ENCODE data around the gene KLHL1.

GRCh38 chr13:69820180-69820579, 288.1 kb downstream of the KLHL1 start:
- TF ChIP-seq, protein P1, sequence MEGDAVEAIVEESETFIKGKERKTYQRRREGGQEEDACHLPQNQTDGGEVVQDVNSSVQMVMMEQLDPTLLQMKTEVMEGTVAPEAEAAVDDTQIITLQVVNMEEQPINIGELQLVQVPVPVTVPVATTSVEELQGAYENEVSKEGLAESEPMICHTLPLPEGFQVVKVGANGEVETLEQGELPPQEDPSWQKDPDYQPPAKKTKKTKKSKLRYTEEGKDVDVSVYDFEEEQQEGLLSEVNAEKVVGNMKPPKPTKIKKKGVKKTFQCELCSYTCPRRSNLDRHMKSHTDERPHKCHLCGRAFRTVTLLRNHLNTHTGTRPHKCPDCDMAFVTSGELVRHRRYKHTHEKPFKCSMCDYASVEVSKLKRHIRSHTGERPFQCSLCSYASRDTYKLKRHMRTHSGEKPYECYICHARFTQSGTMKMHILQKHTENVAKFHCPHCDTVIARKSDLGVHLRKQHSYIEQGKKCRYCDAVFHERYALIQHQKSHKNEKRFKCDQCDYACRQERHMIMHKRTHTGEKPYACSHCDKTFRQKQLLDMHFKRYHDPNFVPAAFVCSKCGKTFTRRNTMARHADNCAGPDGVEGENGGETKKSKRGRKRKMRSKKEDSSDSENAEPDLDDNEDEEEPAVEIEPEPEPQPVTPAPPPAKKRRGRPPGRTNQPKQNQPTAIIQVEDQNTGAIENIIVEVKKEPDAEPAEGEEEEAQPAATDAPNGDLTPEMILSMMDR (IDR thresholded peaks at IDR 0.05 in 8 of 11, conservative IDR thresholded peaks at IDR 0.05 in 3 of 11): no peak
- TF ChIP-seq POLR2A (IDR thresholded peaks at IDR 0.05) (no peak), POLR2AphosphoS5 (IDR thresholded peaks at IDR 0.05) (no peak)

Data from spleen (tissue), 7 donors.